Adrenal gland (tissue), 12 donors: Measurements from ENCODE around the gene IL17RB. TPM values are rescaled to one million over a fixed set of nuclear protein-coding genes. Genes with fewer than 3 reads are reported as not detected.

Source experiments
- DNase-seq, 7 donors: peaks; one replicate each; pipeline ENCODE4 v3.0.0-alpha.2; 2019 to 2020
- H3K27ac ChIP-seq, 5 donors: fragments of 200-600 bp; sonication (generic) in 4 of 5; 1 replicate in 3 of 5; 2 replicates in 2 of 5; pipeline versions ENCODE4 v1.5.1 to v1.8.0; 2016 to 2020; ENCODE audit warnings: mild to moderate bottlenecking in 1 of 5
- H3K27me3 ChIP-seq: fragments of 200-600 bp; 2 replicates; pipeline ENCODE4 v1.8.0; 2021
- H3K36me3 ChIP-seq, 2 donors: fragments of 200-600 bp; replicated peaks in 1 of 2; 1 replicate in 1 of 2; 2 replicates in 1 of 2; pipeline versions ENCODE4 v1.5.1 to v1.8.0; 2018 to 2022
- H3K4me1 ChIP-seq, 2 donors: fragments of 200-600 bp; replicated peaks in 1 of 2; 1 replicate in 1 of 2; 2 replicates in 1 of 2; pipeline versions ENCODE4 v1.5.1 to v1.8.0; 2018 to 2021
- H3K4me3 ChIP-seq, 4 donors: fragments of 200-600 bp; sonication (generic) in 3 of 4; one replicate each; pipeline ENCODE4 v1.5.1; 2016 to 2018
- H3K9me3 ChIP-seq, 3 donors: fragments of 200-600 bp; sonication (generic) in 1 of 3; replicated peaks in 1 of 3; 1 replicate in 2 of 3; 2 replicates in 1 of 3; pipeline versions ENCODE4 v1.5.1 to v1.8.0; 2016 to 2021
- CTCF ChIP-seq, 6 experiments: fragments of 450-650 bp in 4 of 6; fragments of 200-600 bp in 2 of 6; sonication (generic) in 1 of 6; IDR thresholded peaks; 1 replicate in 5 of 6; 2 replicates in 1 of 6; pipeline versions ENCODE4 v1.5.1 to v1.8.0; 2016 to 2021; ENCODE audit warnings: antibody characterized with exemption in 6 of 6, mild to moderate bottlenecking in 2 of 6, moderate library complexity in 1 of 6
- POLR2A ChIP-seq, 2 donors: fragments of 450-650 bp; IDR thresholded peaks; one replicate each; pipeline ENCODE4 v1.6.1; 2017; ENCODE audit warnings: antibody characterized with exemption in 2 of 2, mild to moderate bottlenecking in 2 of 2, moderate library complexity in 1 of 2
- WGBS, 4 donors: extraction: QIAGEN DNeasy Blood & Tissue Kit in 2 of 4; methylation state at CpG; one replicate each; pipeline versions ENCODE4 v1.1.5 to v1.1.7; 2013 to 2017; 5-methylcytosine and 5-hydroxymethylcytosine counted together
- intact Hi-C, 2 donors: fragments of 100-400 bp; cut with DNase I; formaldehyde crosslinking; loops; one replicate each; pipeline versions ENCODE4 v1.14.1 to v1.15.0; 2022 to 2023
- polyA plus RNA-seq, 3 donors: library from polyadenylated mRNA; stranded (reverse); fragments of 200-250 nt in 2 of 3; fragments of 350-450 nt in 1 of 3; fragmentation: Illumina TruSeq in 1 of 3; extraction: RNeasy Lipid Tissue Mini Kit (QIAGEN cat#74804) in 1 of 3; gene quantifications; one replicate each; pipeline ENCODE4 v1.2.3, GENCODE V29; 2013 to 2014
- total RNA-seq, 9 donors: library from RNA; depleted of rRNA in 4 of 9; stranded (reverse); fragments of >200 nt in 4 of 9; fragments of 120-200 nt in 1 of 9; fragmentation: NEBNext Ultra II Directional in 1 of 9; extraction: Animal tissue kit (Norgen Biotek cat#: 25700) in 1 of 9; gene quantifications; one replicate each; pipeline versions ENCODE4 v1.1.0 to v1.2.4, GENCODE V29; 2013 to 2023
- donor health status: healthy with polysubstance abuse.
- donor health status: Bipolar disorder and iron deficiency.
- donor health status: DM: yes; HTN: yes; CAD: no.
- donor health status: DM: no; HTN: no; CAD: no.
- donor health status: DM: no; HTN: no; CAD: no.
- donor health status: DM: yes; HTN: yes; CAD: no.

Gene IL17RB
- total and polyA plus RNA-seq, 12 donors, result 0.35 to 12.0 (median 2.1) TPM

- 33 to 47% (median 39%) methylated on average over 1 of the region's 1 CpG for WGBS, 4 donors
- Histone ChIP-seq H3K4me3 (no peak overlapping the region), H3K4me1 (peaks cover 0 to 5% of the 10 kb centered on the region in 2 donors), H3K27me3 (no peaks in the 10 kb centered on the region), H3K27ac (no peak overlapping the region), H3K36me3 (no peaks in the 10 kb centered on the region), H3K9me3 (no peaks in the 10 kb centered on the region)
- no peak for DNase-seq
- intact Hi-C loops, result no loop called here
- no peak for TF ChIP-seq CTCF (IDR thresholded peaks at IDR 0.05)
- no peak for TF ChIP-seq POLR2A (IDR thresholded peaks at IDR 0.05)
Measured at GRCh38 chr3:53826048-53826447, 20.3 kb upstream of the IL17RB start.

DNA sequence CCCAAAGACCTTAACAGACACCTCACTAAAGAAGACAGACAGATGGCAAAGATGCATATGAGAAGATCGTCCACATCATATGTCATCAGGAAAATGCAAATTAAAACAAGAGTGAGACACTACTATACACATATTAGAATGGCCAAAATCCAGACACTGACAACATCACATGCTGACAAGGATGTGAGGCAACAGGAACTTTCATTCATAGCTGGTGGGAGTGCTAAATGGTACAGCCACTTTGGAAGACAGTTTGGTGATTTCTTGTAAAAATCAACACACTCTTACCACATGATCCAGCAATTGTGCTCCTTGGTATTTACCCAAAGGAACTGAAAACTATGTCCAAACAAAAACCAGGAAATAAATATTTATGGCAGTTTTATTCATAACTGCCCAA lies 17.8 kb upstream of the IL17RB start:
- no peaks in the 10 kb centered on the region for H3K27me3 ChIP-seq
- TF ChIP-seq CTCF (IDR thresholded peaks at IDR 0.05) (no peak), POLR2A (IDR thresholded peaks at IDR 0.05) (no peak)
- no peaks in the 10 kb centered on the region for H3K36me3 ChIP-seq
- H3K9me3 ChIP-seq, result no peaks in the 10 kb centered on the region
- no peak for DNase-seq
- no peak overlapping the region for H3K27ac ChIP-seq
- H3K4me1 ChIP-seq, result no peaks in the 10 kb centered on the region
- 66 to 87% (median 70%) methylated on average over 1 of the region's 1 CpG for WGBS, 4 donors
- intact Hi-C loops, result no loop called here
- no peak overlapping the region for H3K4me3 ChIP-seq

DNA sequence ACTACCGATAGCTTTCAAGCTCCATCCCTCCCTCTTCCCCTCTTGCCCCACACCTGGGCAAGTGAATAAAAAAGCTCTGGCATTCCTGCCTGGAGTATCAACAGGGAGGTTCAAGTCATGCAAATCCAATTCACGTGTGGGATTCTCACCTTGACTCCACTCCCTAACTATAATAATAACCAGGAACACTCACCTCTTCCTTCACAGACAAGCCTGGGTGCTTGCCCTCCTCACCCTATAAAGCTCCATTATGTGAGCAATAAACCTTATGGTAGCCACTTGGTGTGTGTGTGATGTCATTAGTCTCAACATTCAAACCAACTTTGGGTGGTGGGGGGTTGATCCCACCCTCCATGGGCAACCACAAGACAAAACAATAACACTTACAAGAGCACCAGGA lies 16.8 kb upstream of the IL17RB start:
- peak in 1 of 7 donors; percentile 23 for DNase-seq
- WGBS, 4 donors, result 73 to 74% (median 73%) methylated on average over 2 of the region's 2 CpGs
- TF ChIP-seq CTCF (IDR thresholded peaks at IDR 0.05), result no peak
- TF ChIP-seq POLR2A (IDR thresholded peaks at IDR 0.05), result no peak
- no peak overlapping the region for H3K4me3 ChIP-seq
- no peak overlapping the region for H3K27ac ChIP-seq
- intact Hi-C loops, result no loop called here
- no peaks in the 10 kb centered on the region for H3K36me3 ChIP-seq
- H3K9me3 ChIP-seq, result no peaks in the 10 kb centered on the region
- H3K4me1 ChIP-seq, result no peaks in the 10 kb centered on the region
- H3K27me3 ChIP-seq, result no peaks in the 10 kb centered on the region

DNA sequence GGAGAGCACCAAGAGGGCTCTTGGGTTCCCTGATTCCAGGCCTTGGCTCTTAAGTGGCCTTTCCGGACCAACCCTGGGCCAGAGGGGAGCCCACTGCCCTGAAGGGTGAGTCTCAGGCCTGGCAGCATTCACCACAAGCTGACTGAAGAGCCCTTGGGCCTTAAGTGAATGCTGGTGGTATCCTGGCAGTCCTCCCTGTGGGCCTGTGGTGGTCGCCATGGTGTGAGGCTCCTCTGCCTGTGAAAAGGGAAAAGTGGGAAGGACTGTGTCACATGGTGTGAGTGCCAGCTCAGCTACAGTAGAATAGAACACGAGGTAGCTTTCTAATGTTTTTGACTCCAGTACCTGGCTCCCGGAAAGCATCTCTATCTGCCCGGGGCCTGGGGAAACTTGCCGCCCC lies 15.4 kb upstream of the IL17RB start:
- Histone ChIP-seq H3K4me1 (no peaks in the 10 kb centered on the region), H3K4me3 (no peak overlapping the region), H3K27me3 (no peaks in the 10 kb centered on the region), H3K36me3 (no peaks in the 10 kb centered on the region), H3K9me3 (no peaks in the 10 kb centered on the region), H3K27ac (no peak overlapping the region)
- DNase-seq, result peak in 1 of 7 donors; percentile 48
- no peak for TF ChIP-seq POLR2A (IDR thresholded peaks at IDR 0.05)
- no peak for TF ChIP-seq CTCF (IDR thresholded peaks at IDR 0.05)
- intact Hi-C loops, result no loop called here
- WGBS, 4 donors, result 60 to 86% (median 83%) methylated on average over 2 to 6 of the region's 6 CpGs; no CpG with 5 or more reads in 1 of the 4 donors
